ENCODE results near the gene ANP32A.

DNA sequence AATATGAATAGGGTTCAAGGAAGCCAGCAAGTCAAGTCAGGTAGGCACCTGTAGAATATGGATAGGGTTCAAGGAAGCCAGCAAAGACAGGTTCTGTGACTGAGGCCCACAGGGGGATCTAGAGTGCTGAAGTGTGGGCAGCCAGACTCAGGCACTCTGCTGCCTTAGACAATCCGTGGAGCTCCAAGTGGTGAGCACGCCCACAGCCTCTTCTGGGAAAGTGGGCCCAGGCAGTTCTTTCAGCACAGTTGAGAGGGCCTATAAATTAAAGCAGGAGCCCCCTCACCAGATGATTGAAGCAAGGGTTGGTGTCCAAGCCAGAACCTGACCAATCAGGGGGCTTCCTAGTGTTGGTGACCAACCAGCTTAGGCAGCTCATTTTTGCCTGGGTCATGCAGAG, 51.0 kb downstream of the ANP32A start:
- TF ChIP-seq POLR2A (IDR thresholded peaks at IDR 0.05) (no peak), CTCF (IDR thresholded peaks at IDR 0.05) (no peak)
